Measurements from ENCODE around the gene DDAH1. TPM values are rescaled to one million over a fixed set of nuclear protein-coding genes. Genes with fewer than 3 reads are reported as not detected.

The DDAH1 gene
- total RNA-seq, 1 experiment from 2014 or later = 36.3 TPM

GRCh38 chr1:85280636-85281035 lies 184.3 kb downstream of the DDAH1 start:
- Histone ChIP-seq H2BK12ac (ENCODE audit: insufficient read length, low read depth, low read length) (no peak overlapping the region), H2BK15ac (ENCODE audit: low read depth, low read length) (no peak overlapping the region), H2BK5ac (ENCODE audit: insufficient read length, low read length) (no peak overlapping the region), H3K79me1 (ENCODE audit: insufficient read depth, low read depth, low read length, poor library complexity, severe bottlenecking) (no peaks in the 10 kb centered on the region), H3K27ac (ENCODE audit: insufficient read length, low read depth, low read length) (no peak overlapping the region), H4K5ac (ENCODE audit: insufficient read length, low read depth, low read length) (no peak overlapping the region), H3K23ac (ENCODE audit: insufficient read length, low read depth, low read length) (no peak overlapping the region), H3K27me3 (ENCODE audit: insufficient read depth, low read length) (no peaks in the 10 kb centered on the region), H3T11ph (ENCODE audit: low read length) (no peak overlapping the region), H4K8ac (replicated peaks; ENCODE audit: insufficient read length, low read depth, low read length) (no peak overlapping the region), H2BK120ac (ENCODE audit: low read depth, low read length, poor library complexity, severe bottlenecking) (no peak overlapping the region), H3K4me1 (ENCODE audit: insufficient read depth, low read length) (no peaks in the 10 kb centered on the region), H3K4me2 (ENCODE audit: insufficient read depth, insufficient read length, low read length) (no peak overlapping the region), H4K20me1 (ENCODE audit: control insufficient read depth, insufficient read depth, insufficient read length) (no peaks in the 10 kb centered on the region), H3K23me2 (ENCODE audit: insufficient read length, low read depth, low read length, poor library complexity, severe bottlenecking) (peaks cover 6% of the 10 kb centered on the region), H3K4ac (ENCODE audit: low read depth, low read length) (no peak overlapping the region), H3K9ac (ENCODE audit: extremely low read depth, insufficient read length, low read length) (no peak overlapping the region), H4K91ac (ENCODE audit: insufficient read length, low read depth, low read length) (no peak overlapping the region), H2AK5ac (ENCODE audit: insufficient read length, low read length) (no peak overlapping the region), H2AFZ (ENCODE audit: low read length) (no peak overlapping the region), H2BK20ac (ENCODE audit: low read depth, low read length, poor library complexity, severe bottlenecking) (no peak overlapping the region), H3K14ac (ENCODE audit: insufficient read depth, low read length) (no peak overlapping the region), H3K18ac (ENCODE audit: insufficient read length, low read depth, low read length) (no peak overlapping the region), H3K79me2 (ENCODE audit: insufficient read depth, low read length) (no peaks in the 10 kb centered on the region; the same call in 1 of the 2 replicates), H3K9me3 (ENCODE audit: control insufficient read depth, low read depth, low read length) (no peaks in the 10 kb centered on the region), H3K56ac (ENCODE audit: insufficient read length, low read depth, low read length) (no peak overlapping the region)
- WGBS (ENCODE audit: extremely low coverage, insufficient read length, low lambda C conversion rate) = no CpG with 5 or more reads among the region's 4 CpGs
- no peaks in the 10 kb centered on the region for H3K9me3 Mint-ChIP-seq
- no peaks in the 10 kb centered on the region for H3K27me3 Mint-ChIP-seq (ENCODE audit: low read depth)
- no peaks in the 10 kb centered on the region for H3K36me3 Mint-ChIP-seq (ENCODE audit: insufficient read depth in 1 of 3, low read depth in 3 of 3)
- no peak overlapping the region for H3K27ac Mint-ChIP-seq
- DNase-seq = no peak
- no peak for TF ChIP-seq CTCF (conservative IDR thresholded peaks at IDR 0.05)
- peaks cover 26 to 33% of the 10 kb centered on the region in 2 experiments for H3K4me1 Mint-ChIP-seq
- no peak overlapping the region for H3K4me3 Mint-ChIP-seq

Measured in H9 (cell line).